LNCaP clone FGC (cell line): Measurements from ENCODE around the gene COA8.

Experiments used
- DNase-seq: peaks from one replicate; pipeline ENCODE4 v3.0.0-alpha.2; 2011; ENCODE audit warnings: low read depth
- H3K4me3 ChIP-seq: 2 replicates; pipeline ENCODE4 v1.5.1; 2011; ENCODE audit warnings: mild to moderate bottlenecking, low read depth, low read length, control low read depth
- CTCF ChIP-seq: IDR thresholded peaks from 2 replicates; pipeline ENCODE4 v1.5.1; 2012; ENCODE audit warnings: mild to moderate bottlenecking; ENCODE audit not compliant: control insufficient read depth, insufficient read depth; ENCODE audit errors: extremely low read depth

The COA8 gene

GRCh38 chr14:103563226-103563620, 463 bp downstream of the COA8 start:
- no peak for TF ChIP-seq CTCF
- peak overlapping the region; percentile 62 for H3K4me3 ChIP-seq
- DNase-seq, result peak; percentile 58

DNA sequence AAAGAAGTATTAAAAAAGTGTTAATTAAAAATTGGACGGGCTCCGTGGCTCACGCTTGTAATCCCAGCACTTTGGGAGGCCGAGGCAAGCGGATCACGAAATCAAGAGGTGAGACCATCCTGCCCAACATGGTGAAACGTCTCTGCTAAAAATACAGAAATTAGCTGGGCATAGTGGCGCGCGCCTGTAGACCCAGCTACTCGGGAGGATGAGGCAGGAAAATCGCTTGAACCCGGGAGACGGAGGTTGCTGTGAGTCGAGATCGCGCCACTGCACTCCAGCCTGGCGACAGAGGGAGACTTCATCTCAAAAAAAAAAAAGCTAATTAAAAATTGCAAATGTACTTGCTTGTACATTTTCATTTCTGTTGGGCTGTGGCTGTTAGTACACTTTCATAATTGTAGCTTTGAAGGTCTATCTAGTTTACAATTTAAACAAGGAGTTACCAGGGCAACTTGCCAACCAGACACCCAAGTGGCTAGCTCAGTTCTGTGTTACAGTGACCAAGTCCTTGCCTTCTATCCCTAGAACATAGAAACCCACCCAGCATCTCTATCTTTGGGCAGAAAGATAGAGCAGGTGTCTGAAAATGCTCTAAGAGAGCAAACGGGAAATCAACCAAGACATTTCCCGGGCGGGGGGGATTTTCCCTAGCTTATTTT, 1.2 kb downstream of the COA8 start:
- no peak for DNase-seq

GRCh38 chr14:103568952-103569351, 6.2 kb downstream of the COA8 start:
- no peak overlapping the region for H3K4me3 ChIP-seq
- DNase-seq, result no peak
- TF ChIP-seq CTCF, result no peak

More for the DNA sequence above, 1.2 kb downstream of the COA8 start:
- 0 out of 2 replicates have a peak, but pooled peaks have one; percentile 0 for TF ChIP-seq CTCF
- peak overlapping the region; percentile 62 for H3K4me3 ChIP-seq

GRCh38 chr14:103569408-103569807, 6.6 kb downstream of the COA8 start:
- no peak for TF ChIP-seq CTCF
- no peak overlapping the region for H3K4me3 ChIP-seq
- no peak for DNase-seq

- no peak for DNase-seq
- no peak for TF ChIP-seq CTCF
- H3K4me3 ChIP-seq, result no peak overlapping the region
Measured at GRCh38 chr14:103574104-103574503, 11.3 kb downstream of the COA8 start.

- TF ChIP-seq CTCF, result no peak
- DNase-seq, result no peak
- no peak overlapping the region for H3K4me3 ChIP-seq
Measured at GRCh38 chr14:103574707-103575285, 12.0 kb downstream of the COA8 start.
